Naive B cell (primary cell): ENCODE measurements around the gene CFAP90. TPM values are rescaled to one million over a fixed set of nuclear protein-coding genes. Genes with fewer than 3 reads are reported as not detected.

Experiments used
- ATAC-seq, 2 donors: fragments of 150-1000 bp; cut with Tn5 transposase; 2 replicates each; pipeline ENCODE4 v1.10.0; 2021; ENCODE audit warnings: low read depth in 2 of 2, mild to moderate bottlenecking in 2 of 2, moderate library complexity in 2 of 2
- DNase-seq: peaks from one replicate; pipeline ENCODE4 v3.0.0; 2022
- H3K27ac Mint-ChIP-seq, 6 donors: one replicate each; pipeline ENCODE4 v1.8.0; 2020 to 2022; ENCODE audit warnings: mild to moderate bottlenecking in 6 of 6, mixed read lengths in 6 of 6, moderate library complexity in 5 of 6, inconsistent platforms in 2 of 6
- H3K27me3 Mint-ChIP-seq, 3 donors: one replicate each; pipeline ENCODE4 v1.8.0; 2021 to 2022; ENCODE audit warnings: mixed read lengths in 3 of 3, mild to moderate bottlenecking in 1 of 3
- H3K36me3 Mint-ChIP-seq, 2 donors: one replicate each; pipeline ENCODE4 v1.8.0; 2020 to 2022; ENCODE audit warnings: mixed read lengths in 2 of 2, inconsistent platforms in 1 of 2, mild to moderate bottlenecking in 1 of 2
- H3K4me1 Mint-ChIP-seq, 3 donors: one replicate each; pipeline ENCODE4 v1.8.0; 2020 to 2022; ENCODE audit warnings: mixed read lengths in 3 of 3, inconsistent platforms in 1 of 3, mild to moderate bottlenecking in 1 of 3, moderate library complexity in 1 of 3
- H3K4me3 Mint-ChIP-seq, 8 donors: one replicate each; pipeline ENCODE4 v1.8.0; 2020 to 2022; ENCODE audit warnings: mild to moderate bottlenecking in 8 of 8, mixed read lengths in 8 of 8, moderate library complexity in 8 of 8, inconsistent platforms in 2 of 8
- H3K9me3 Mint-ChIP-seq, 7 donors: one replicate each; pipeline ENCODE4 v1.8.0; 2020 to 2022; ENCODE audit warnings: mixed read lengths in 7 of 7, mild to moderate bottlenecking in 5 of 7, inconsistent platforms in 2 of 7, moderate library complexity in 1 of 7
- polyA plus RNA-seq, 6 donors: library from polyadenylated mRNA; unstranded; fragments of 300-500 nt; fragmentation: Illumina TruSeq; gene quantifications; one replicate each; pipeline ENCODE4 v1.2.3, GENCODE V29; 2021; ENCODE audit warnings: low read depth in 6 of 6

The CFAP90 gene
- polyA plus RNA-seq, 6 donors from 2014 or later = not detected

DNA sequence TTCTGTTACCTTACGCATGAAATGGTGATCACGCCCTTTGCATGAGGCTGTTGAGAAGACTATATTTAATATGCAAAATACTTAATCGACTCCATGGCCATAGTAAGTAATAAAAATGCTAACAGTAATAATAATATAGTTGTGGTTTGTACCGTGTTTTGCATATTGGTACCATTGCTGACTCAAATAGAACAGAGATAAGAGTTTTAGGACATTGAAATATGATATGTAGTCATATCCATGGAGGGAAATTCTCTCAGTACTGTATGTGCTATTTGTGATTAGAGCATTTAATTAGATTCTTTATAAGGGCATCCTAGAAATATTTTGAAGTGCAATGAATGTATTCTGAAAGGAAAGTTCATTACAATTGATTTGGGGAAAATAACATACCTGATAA lies 41.9 kb downstream of the CFAP90 start:
- no peak overlapping the region for H3K4me3 Mint-ChIP-seq
- no peaks in the 10 kb centered on the region for H3K4me1 Mint-ChIP-seq
- H3K27me3 Mint-ChIP-seq = peaks cover 4 to 43% (median 24%) of the 10 kb centered on the region in 3 donors
- peaks cover 0 to 8% (median 1%) of the 10 kb centered on the region in 7 donors for H3K9me3 Mint-ChIP-seq
- ATAC-seq (no peak), DNase-seq (no peak)
- no peaks in the 10 kb centered on the region for H3K36me3 Mint-ChIP-seq
- no peak overlapping the region for H3K27ac Mint-ChIP-seq

DNA sequence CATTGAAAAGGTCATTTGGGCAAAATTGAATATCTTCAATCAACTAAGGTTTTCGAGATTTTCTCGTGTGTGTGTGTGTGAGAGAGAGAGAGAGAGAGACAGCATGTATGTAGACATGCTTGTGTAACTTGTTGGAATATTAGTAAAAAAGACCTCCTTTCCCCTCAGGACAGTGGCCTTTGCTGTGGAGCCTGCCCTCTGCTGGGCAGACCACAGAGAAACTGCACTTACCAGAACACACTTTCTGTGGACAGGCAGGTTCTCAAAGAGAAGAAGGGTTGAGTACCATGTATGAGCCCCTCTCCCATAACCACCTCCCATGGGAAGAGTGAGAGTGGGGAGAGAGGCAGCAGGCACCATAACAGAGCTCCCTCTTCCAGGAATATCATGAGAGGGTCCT lies 45.6 kb downstream of the CFAP90 start:
- Mint-ChIP-seq H3K36me3 (no peaks in the 10 kb centered on the region), H3K27me3 (peaks cover 0 to 23% (median 11%) of the 10 kb centered on the region in 3 donors), H3K27ac (no peak overlapping the region), H3K9me3 (peaks cover 0 to 6% (median 1%) of the 10 kb centered on the region in 7 donors), H3K4me3 (no peak overlapping the region), H3K4me1 (no peaks in the 10 kb centered on the region)
- DNase-seq (no peak), ATAC-seq (no peak)

GRCh38 chr5:7803937-7804336 lies 47.0 kb downstream of the CFAP90 start:
- Mint-ChIP-seq H3K27me3 (peaks cover 0 to 19% (median 8%) of the 10 kb centered on the region in 3 donors), H3K27ac (no peak overlapping the region), H3K4me1 (no peaks in the 10 kb centered on the region), H3K4me3 (no peak overlapping the region), H3K36me3 (no peaks in the 10 kb centered on the region), H3K9me3 (peaks cover 0 to 5% (median 1%) of the 10 kb centered on the region in 7 donors)
- no peak for ATAC-seq
- DNase-seq = no peak

GRCh38 chr5:7802855-7803254 lies 48.1 kb downstream of the CFAP90 start:
- no peak overlapping the region for H3K27ac Mint-ChIP-seq
- no peak for DNase-seq
- peaks cover 0 to 13% (median 3%) of the 10 kb centered on the region in 3 donors for H3K27me3 Mint-ChIP-seq
- no peaks in the 10 kb centered on the region for H3K36me3 Mint-ChIP-seq
- H3K9me3 Mint-ChIP-seq = peaks cover 0 to 5% (median 1%) of the 10 kb centered on the region in 7 donors
- H3K4me1 Mint-ChIP-seq = no peaks in the 10 kb centered on the region
- no peak for ATAC-seq
- no peak overlapping the region for H3K4me3 Mint-ChIP-seq

- ATAC-seq (no peak), DNase-seq (no peak)
- peaks cover 3 to 12% (median 8%) of the 10 kb centered on the region in 3 donors for H3K27me3 Mint-ChIP-seq
- H3K4me3 Mint-ChIP-seq = no peak overlapping the region
- H3K4me1 Mint-ChIP-seq = no peaks in the 10 kb centered on the region
- H3K9me3 Mint-ChIP-seq = peaks cover 0 to 3% (median 0%) of the 10 kb centered on the region in 7 donors
- no peak overlapping the region for H3K27ac Mint-ChIP-seq
- H3K36me3 Mint-ChIP-seq = no peaks in the 10 kb centered on the region
Measured at GRCh38 chr5:7801891-7802614, 48.9 kb downstream of the CFAP90 start.

DNA sequence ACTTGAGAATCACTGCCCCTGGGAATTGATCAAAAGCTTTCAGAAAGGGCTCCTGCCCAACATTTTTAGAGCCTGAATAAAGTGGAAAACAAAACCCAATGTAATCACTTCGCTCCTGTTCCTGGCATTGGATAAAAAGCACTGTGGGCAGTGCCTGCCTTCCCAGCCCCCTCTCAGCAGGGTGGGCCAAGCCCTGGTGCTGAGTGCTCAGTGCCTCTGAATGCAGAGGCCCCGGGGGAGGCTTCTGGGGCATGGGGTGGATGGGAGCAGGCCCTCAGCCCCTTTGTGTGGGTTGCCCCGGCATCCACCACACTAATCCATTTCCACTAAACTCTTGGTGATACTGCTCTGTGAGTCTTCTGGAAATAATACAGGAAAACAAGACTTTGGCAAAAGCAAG lies 55.6 kb downstream of the CFAP90 start:
- Mint-ChIP-seq H3K27ac (no peak overlapping the region), H3K27me3 (peaks cover 3 to 15% (median 8%) of the 10 kb centered on the region in 3 donors), H3K4me3 (no peak overlapping the region), H3K4me1 (no peaks in the 10 kb centered on the region), H3K9me3 (peaks cover 0 to 2% (median 0%) of the 10 kb centered on the region in 7 donors), H3K36me3 (no peaks in the 10 kb centered on the region)
- no peak for ATAC-seq
- DNase-seq = no peak

- peaks cover 3 to 19% (median 8%) of the 10 kb centered on the region in 3 donors for H3K27me3 Mint-ChIP-seq
- DNase-seq (no peak), ATAC-seq (no peak)
- no peaks in the 10 kb centered on the region for H3K4me1 Mint-ChIP-seq
- peaks cover 0 to 2% (median 0%) of the 10 kb centered on the region in 7 donors for H3K9me3 Mint-ChIP-seq
- H3K36me3 Mint-ChIP-seq = no peaks in the 10 kb centered on the region
- H3K4me3 Mint-ChIP-seq = no peak overlapping the region
- H3K27ac Mint-ChIP-seq = no peak overlapping the region
Measured at GRCh38 chr5:7794823-7795222, 56.1 kb downstream of the CFAP90 start.

DNA sequence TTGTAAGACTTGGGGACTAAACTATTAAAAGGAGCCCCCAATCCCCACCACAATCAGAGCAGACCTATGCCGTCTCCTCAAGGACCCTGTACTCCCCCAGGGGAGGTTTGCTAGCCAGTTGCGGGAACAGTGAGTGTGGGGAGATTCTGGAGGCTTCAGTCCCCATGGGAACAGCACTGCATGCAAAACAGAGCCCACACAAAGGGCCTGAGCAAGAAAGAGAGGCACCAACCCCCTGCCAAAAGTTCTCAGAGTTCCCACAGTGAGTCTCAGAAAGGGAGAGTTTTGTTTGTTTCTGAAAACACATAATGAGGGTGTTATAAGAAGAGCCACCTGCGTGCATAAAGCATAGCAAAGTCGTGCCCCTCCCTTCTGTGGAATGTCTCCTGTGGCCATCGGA lies 56.6 kb downstream of the CFAP90 start:
- peaks cover 0 to 2% (median 0%) of the 10 kb centered on the region in 7 donors for H3K9me3 Mint-ChIP-seq

GRCh38 chr5:7793895-7794294 lies 57.0 kb downstream of the CFAP90 start:
- Mint-ChIP-seq H3K4me1 (no peaks in the 10 kb centered on the region), H3K9me3 (peaks cover 0 to 2% (median 0%) of the 10 kb centered on the region in 7 donors), H3K4me3 (no peak overlapping the region), H3K36me3 (no peaks in the 10 kb centered on the region), H3K27me3 (peaks cover 3 to 19% (median 8%) of the 10 kb centered on the region in 3 donors), H3K27ac (no peak overlapping the region)
- no peak for ATAC-seq
- no peak for DNase-seq

More for the DNA sequence above, 56.6 kb downstream of the CFAP90 start:
- H3K4me1 Mint-ChIP-seq = no peaks in the 10 kb centered on the region
- H3K27me3 Mint-ChIP-seq = peaks cover 3 to 19% (median 8%) of the 10 kb centered on the region in 3 donors
- H3K4me3 Mint-ChIP-seq = no peak overlapping the region
- no peak for ATAC-seq
- DNase-seq = no peak
- H3K27ac Mint-ChIP-seq = no peak overlapping the region
- no peaks in the 10 kb centered on the region for H3K36me3 Mint-ChIP-seq

GRCh38 chr5:7789567-7789966 lies 61.4 kb downstream of the CFAP90 start:
- Mint-ChIP-seq H3K9me3 (peaks cover 0 to 8% (median 0%) of the 10 kb centered on the region in 7 donors), H3K36me3 (no peaks in the 10 kb centered on the region), H3K4me3 (no peak overlapping the region), H3K27me3 (peaks cover 0 to 24% (median 18%) of the 10 kb centered on the region in 3 donors), H3K27ac (no peak overlapping the region), H3K4me1 (no peaks in the 10 kb centered on the region)
- DNase-seq = no peak
- ATAC-seq = no peak

DNA sequence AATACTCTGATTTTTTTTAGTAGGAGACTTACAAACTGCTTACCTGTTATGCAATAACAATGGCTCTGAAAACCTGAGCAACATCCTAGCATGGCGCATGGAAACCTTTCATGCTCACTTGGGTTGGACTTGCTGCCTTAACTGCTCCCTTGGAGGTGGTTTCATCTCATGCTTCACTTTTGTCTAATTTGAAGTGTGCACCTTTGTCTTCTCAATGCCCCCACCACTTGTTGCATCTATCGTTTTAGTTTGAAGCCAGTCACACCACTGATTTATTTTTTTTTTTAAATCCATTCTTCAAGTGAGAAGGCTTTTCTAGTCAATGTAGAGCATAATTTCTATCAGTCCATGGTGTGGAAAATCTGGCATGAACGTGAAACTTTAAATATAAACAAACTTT lies 63.2 kb downstream of the CFAP90 start:
- ATAC-seq (no peak), DNase-seq (no peak)
- Mint-ChIP-seq H3K27me3 (peaks cover 7 to 27% (median 24%) of the 10 kb centered on the region in 3 donors), H3K9me3 (peaks cover 0 to 8% (median 0%) of the 10 kb centered on the region in 7 donors), H3K27ac (no peak overlapping the region), H3K36me3 (no peaks in the 10 kb centered on the region), H3K4me1 (no peaks in the 10 kb centered on the region), H3K4me3 (no peak overlapping the region)

DNA sequence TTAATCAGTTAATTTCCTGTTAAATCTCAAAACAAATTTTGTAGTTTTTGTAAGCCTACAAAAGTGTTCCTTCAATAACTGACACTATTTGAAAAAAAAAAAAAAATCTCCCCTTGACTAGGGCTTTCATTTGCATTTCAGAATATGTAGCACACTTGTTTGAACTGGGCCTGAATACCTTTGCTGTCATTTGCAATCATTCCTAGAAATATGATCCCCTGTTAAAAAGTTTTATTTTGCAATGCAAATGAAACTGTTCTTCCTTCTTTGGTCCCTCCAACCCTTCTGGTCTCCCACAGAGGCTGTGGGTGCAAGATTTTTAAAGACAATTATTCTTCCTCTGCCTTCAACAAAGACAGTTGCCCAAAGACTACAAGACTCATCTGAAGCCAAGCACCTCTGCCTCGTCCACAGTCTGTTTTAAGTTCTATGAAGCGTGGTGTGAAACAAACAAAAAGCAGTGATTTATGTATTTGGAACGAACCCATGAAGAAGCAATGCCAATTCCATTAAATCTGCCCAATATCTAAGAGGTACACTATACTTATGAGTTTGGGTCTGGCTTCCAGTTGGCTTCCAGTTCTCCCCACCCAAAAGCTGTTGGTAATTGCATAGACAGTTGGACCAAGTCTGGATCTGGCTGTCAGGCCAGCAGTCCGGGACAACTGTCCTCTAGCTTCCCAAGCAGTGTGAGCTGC lies 66.1 kb downstream of the CFAP90 start:
- Mint-ChIP-seq H3K4me3 (no peak overlapping the region), H3K9me3 (peaks cover 0 to 8% (median 0%) of the 10 kb centered on the region in 7 donors), H3K27me3 (peaks cover 10 to 39% (median 26%) of the 10 kb centered on the region in 3 donors), H3K4me1 (no peaks in the 10 kb centered on the region), H3K36me3 (no peaks in the 10 kb centered on the region), H3K27ac (no peak overlapping the region)
- DNase-seq (no peak), ATAC-seq (no peak)

DNA sequence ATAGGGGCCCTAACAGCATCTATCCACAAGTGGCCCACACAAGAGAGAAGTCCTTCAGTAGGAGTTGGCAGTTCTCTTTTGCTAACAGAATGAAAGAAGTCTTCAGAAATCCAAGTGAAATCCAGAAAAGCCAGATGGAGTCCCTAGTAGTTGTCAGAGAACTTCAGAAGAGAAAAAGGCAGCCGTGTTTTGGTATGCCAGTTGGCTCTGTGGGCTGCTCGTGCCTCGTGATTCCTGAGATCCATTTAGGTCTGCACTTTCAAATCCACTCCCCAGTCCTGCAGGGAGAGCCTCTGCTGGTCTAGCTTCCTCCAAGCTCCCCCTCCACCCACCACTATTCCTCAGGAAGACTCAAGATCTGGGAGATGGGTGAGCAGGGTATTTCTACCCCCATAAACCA lies 69.0 kb downstream of the CFAP90 start:
- Mint-ChIP-seq H3K36me3 (no peaks in the 10 kb centered on the region), H3K9me3 (peaks cover 0 to 4% (median 0%) of the 10 kb centered on the region in 7 donors), H3K4me1 (no peaks in the 10 kb centered on the region), H3K27me3 (peaks cover 23 to 44% (median 37%) of the 10 kb centered on the region in 3 donors), H3K4me3 (no peak overlapping the region), H3K27ac (no peak overlapping the region)
- DNase-seq (no peak), ATAC-seq (no peak)
